ENCODE results near the gene USP36. TPM values are rescaled to one million over a fixed set of nuclear protein-coding genes. Genes with fewer than 3 reads are reported as not detected.

The USP36 gene
- 31.8 and 61.9 TPM in 2 replicates for total RNA-seq

GRCh38 chr17:78840780-78841611, at the start of gene USP36:
TSS of gene USP36 (minus strand) at chr17:78840814. CDS start at chr17:78836363, 4,451 bp downstream.

GRCh38 chr17:78781893-78782304, 58.7 kb downstream of the USP36 start, which contains the start of gene CYTH1:
TSS of gene CYTH1 (minus strand) at chr17:78782273. CDS start at chr17:78782223, 50 bp downstream.

Other genes starting within 250 kb of the USP36 start
- 30.1 and 44.6 TPM in 2 replicates for gene CYTH1, start 58.5 kb downstream of the USP36 start, total RNA-seq
- under 0.01 and 0.43 TPM in 2 replicates for gene CEP295NL, start 62.4 kb upstream of the USP36 start, total RNA-seq
- 2.7 and 14.2 TPM in 2 replicates for gene TIMP2, start 84.6 kb upstream of the USP36 start, total RNA-seq
- gene LGALS3BP, start 139.1 kb upstream of the USP36 start, total RNA-seq, result 116 and 691 TPM in 2 replicates
- 84.1 and 91.8 TPM in 2 replicates for gene CANT1, start 168.9 kb upstream of the USP36 start, total RNA-seq
- 3.4 and 8.3 TPM in 2 replicates for gene C1QTNF1, start 183.4 kb upstream of the USP36 start, total RNA-seq
- 10.6 and 15.1 TPM in 2 replicates for gene ENGASE, start 234.0 kb upstream of the USP36 start, total RNA-seq

Measured in nasal cavity respiratory epithelium epithelial cell of viscerocranial mucosa (primary cell).